Measurements from ENCODE around the gene FNBP1. TPM values are rescaled to one million over a fixed set of nuclear protein-coding genes. Genes with fewer than 3 reads are reported as not detected.

FNBP1 gene
- total RNA-seq, 1 donor from 2014 or later: 47.1 TPM

- intact Hi-C loops (cut with DNase I): no loop called here
- H3K36me3 ChIP-seq: peaks cover 0 to 26% of the 10 kb centered on the region in 2 donors
- H3K9me3 ChIP-seq: no peaks in the 10 kb centered on the region
- no peak overlapping the region for H3K4me3 ChIP-seq
- H3K27me3 ChIP-seq: no peaks in the 10 kb centered on the region
- no peak overlapping the region for H3K27ac ChIP-seq
- TF ChIP-seq POLR2AphosphoS5 (IDR thresholded peaks at IDR 0.05; ENCODE audit: insufficient read depth in 1 of 2, low read depth in 1 of 2) (no peak), POLR2A (IDR thresholded peaks at IDR 0.05) (no peak)
- TF ChIP-seq, protein P1, sequence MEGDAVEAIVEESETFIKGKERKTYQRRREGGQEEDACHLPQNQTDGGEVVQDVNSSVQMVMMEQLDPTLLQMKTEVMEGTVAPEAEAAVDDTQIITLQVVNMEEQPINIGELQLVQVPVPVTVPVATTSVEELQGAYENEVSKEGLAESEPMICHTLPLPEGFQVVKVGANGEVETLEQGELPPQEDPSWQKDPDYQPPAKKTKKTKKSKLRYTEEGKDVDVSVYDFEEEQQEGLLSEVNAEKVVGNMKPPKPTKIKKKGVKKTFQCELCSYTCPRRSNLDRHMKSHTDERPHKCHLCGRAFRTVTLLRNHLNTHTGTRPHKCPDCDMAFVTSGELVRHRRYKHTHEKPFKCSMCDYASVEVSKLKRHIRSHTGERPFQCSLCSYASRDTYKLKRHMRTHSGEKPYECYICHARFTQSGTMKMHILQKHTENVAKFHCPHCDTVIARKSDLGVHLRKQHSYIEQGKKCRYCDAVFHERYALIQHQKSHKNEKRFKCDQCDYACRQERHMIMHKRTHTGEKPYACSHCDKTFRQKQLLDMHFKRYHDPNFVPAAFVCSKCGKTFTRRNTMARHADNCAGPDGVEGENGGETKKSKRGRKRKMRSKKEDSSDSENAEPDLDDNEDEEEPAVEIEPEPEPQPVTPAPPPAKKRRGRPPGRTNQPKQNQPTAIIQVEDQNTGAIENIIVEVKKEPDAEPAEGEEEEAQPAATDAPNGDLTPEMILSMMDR (IDR thresholded peaks at IDR 0.05): no peak
- H3K4me1 ChIP-seq: no peaks in the 10 kb centered on the region
- no peak for DNase-seq (ENCODE audit: extremely low spot score in 2 of 2)
Measured at GRCh38 chr9:129907201-129907600, 135.8 kb downstream of the FNBP1 start.

- Histone ChIP-seq H3K4me3 (no peak overlapping the region), H3K27ac (no peak overlapping the region), H3K36me3 (peaks cover 0 to 35% of the 10 kb centered on the region in 2 donors), H3K27me3 (no peaks in the 10 kb centered on the region), H3K9me3 (no peaks in the 10 kb centered on the region), H3K4me1 (no peaks in the 10 kb centered on the region)
- DNase-seq (ENCODE audit: extremely low spot score in 2 of 2): no peak
- intact Hi-C loops (cut with DNase I): no loop called here
- TF ChIP-seq, protein P1 (IDR thresholded peaks at IDR 0.05): no peak
- no peak for TF ChIP-seq POLR2AphosphoS5 (IDR thresholded peaks at IDR 0.05; ENCODE audit: insufficient read depth in 1 of 2, low read depth in 1 of 2)
Measured at GRCh38 chr9:129906298-129906697, 136.7 kb downstream of the FNBP1 start.

- no peaks in the 10 kb centered on the region for H3K9me3 ChIP-seq
- no peak for DNase-seq (ENCODE audit: extremely low spot score in 2 of 2)
Measured at GRCh38 chr9:129904734-129905133, 138.3 kb downstream of the FNBP1 start.

DNA sequence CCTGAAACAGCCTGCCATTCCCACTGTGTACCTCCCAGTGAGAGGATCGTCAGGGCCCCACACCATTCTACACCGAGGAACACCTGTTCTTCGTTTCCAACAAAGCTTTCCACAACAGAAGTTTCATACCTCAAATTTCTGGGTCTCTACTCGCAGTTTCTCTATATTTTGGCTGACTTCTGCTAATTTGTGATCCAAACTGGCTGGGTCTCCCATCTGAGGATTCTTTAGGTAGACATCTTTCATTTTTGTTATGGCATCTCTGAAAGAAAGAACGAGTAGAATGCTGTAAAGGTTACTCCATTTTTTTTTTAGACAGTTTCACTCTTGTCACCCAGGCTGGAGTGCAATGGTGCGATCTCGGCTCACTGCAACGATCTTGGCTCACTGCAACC, 140.3 kb downstream of the FNBP1 start:
- no peak for TF ChIP-seq POLR2A (IDR thresholded peaks at IDR 0.05)
- TF ChIP-seq, protein P1 (IDR thresholded peaks at IDR 0.05): no peak

More at GRCh38 chr9:129904734-129905133, 138.3 kb downstream of the FNBP1 start:
- Histone ChIP-seq H3K4me1 (no peaks in the 10 kb centered on the region), H3K4me3 (no peak overlapping the region), H3K27me3 (no peaks in the 10 kb centered on the region), H3K36me3 (peaks cover 0 to 49% of the 10 kb centered on the region in 2 donors), H3K27ac (no peak overlapping the region)
- intact Hi-C loops (cut with DNase I): no loop called here
- TF ChIP-seq POLR2A (IDR thresholded peaks at IDR 0.05) (no peak), POLR2AphosphoS5 (IDR thresholded peaks at IDR 0.05; ENCODE audit: insufficient read depth in 1 of 2, low read depth in 1 of 2) (no peak)
- TF ChIP-seq, protein P1 (IDR thresholded peaks at IDR 0.05): no peak

DNA sequence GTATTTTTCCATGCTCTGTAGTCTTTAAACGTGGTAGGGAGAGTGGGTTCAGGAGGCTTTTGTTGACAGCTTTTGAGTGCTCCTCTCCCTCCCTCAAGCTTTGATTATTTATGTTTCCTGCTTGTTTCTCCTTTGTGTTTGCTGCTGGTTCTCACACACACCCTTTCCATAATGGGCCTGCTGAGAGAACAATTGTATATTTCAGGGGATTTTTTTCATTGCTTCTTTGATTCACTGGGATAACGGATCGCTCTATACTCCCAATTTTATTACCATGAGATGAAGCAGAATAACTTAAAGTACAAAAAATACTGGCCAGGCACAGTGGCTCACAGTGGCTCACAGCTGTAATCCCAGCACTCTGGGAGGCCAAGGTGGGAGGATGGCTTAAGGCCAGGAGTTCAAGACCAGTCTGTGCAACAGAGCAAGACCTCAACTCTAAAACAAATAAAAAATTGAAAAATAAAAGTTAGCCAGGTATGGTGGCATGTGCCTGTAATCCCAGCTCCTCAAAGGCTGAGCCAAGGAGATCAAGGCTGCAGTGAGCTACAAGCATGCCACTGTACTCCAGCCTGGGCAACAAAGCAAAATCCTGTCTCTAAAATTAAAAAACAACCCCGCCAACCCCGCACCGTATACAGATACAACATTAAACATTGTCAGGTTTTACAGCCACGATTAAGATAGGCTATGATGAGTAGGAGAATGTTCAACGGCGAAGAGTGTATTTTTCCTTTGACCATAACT, 140.8 kb downstream of the FNBP1 start:
- intact Hi-C loops (cut with DNase I): no loop called here
- peaks cover 0 to 51% of the 10 kb centered on the region in 2 donors for H3K36me3 ChIP-seq
- H3K27me3 ChIP-seq: no peaks in the 10 kb centered on the region
- H3K9me3 ChIP-seq: no peaks in the 10 kb centered on the region
- no peak overlapping the region for H3K4me3 ChIP-seq
- DNase-seq (ENCODE audit: extremely low spot score in 2 of 2): no peak
- TF ChIP-seq, protein P1 (IDR thresholded peaks at IDR 0.05): no peak
- no peak for TF ChIP-seq POLR2A (IDR thresholded peaks at IDR 0.05)
- TF ChIP-seq POLR2AphosphoS5 (IDR thresholded peaks at IDR 0.05; ENCODE audit: insufficient read depth in 1 of 2, low read depth in 1 of 2): no peak
- H3K27ac ChIP-seq: no peak overlapping the region
- H3K4me1 ChIP-seq: no peaks in the 10 kb centered on the region

More for the DNA sequence above, 140.3 kb downstream of the FNBP1 start:
- no peaks in the 10 kb centered on the region for H3K9me3 ChIP-seq
- intact Hi-C loops (cut with DNase I): no loop called here
- no peak overlapping the region for H3K4me3 ChIP-seq
- no peaks in the 10 kb centered on the region for H3K27me3 ChIP-seq
- no peak overlapping the region for H3K27ac ChIP-seq
- no peaks in the 10 kb centered on the region for H3K4me1 ChIP-seq
- peaks cover 0 to 51% of the 10 kb centered on the region in 2 donors for H3K36me3 ChIP-seq
- no peak for DNase-seq (ENCODE audit: extremely low spot score in 2 of 2)

Measured in vagina (tissue), 2 donors.